Amniotic epithelial cell (primary cell): ENCODE results near the gene CALR3.
"Not testable (repeated sequence)": the region's sequence is repeated elsewhere in the genome, so short reads cannot be mapped to it uniquely, and the experiment has no call there.

Source experiments
- DNase-seq: peaks from one replicate; pipeline ENCODE4 v3.0.0-alpha.2; 2010; ENCODE audit warnings: low read depth

The CALR3 gene

GRCh38 chr19:16495982-16496612 is at the start of gene CALR3, which contains the start of gene C19orf44:
Gene CALR3, minus strand, starts transcription at chr19:16496167. Its CDS starts 38 bp downstream, at chr19:16496129.
Gene C19orf44, plus strand, starts transcription at chr19:16496394. Its CDS starts 4,399 bp downstream, at chr19:16500793.
- DNase-seq: peak; percentile 98

- DNase-seq: no peak
These were observed 48.7 kb upstream of the CALR3 start for GRCh38 chr19:16544473-16545231.

GRCh38 chr19:16543734-16544133 is 47.8 kb upstream of the CALR3 start:
- DNase-seq: not testable (repeated sequence)

GRCh38 chr19:16542910-16543472 is 47.0 kb upstream of the CALR3 start:
- no peak for DNase-seq

- DNase-seq: peak; percentile 88
These were observed 46.3 kb upstream of the CALR3 start, which contains the start of gene CHERP for GRCh38 chr19:16542045-16542909. Gene CHERP, minus strand, starts transcription at chr19:16542437. Its CDS starts 59 bp downstream, at chr19:16542378.

GRCh38 chr19:16541526-16542044 is 45.6 kb upstream of the CALR3 start:
- DNase-seq: peak; percentile 22

GRCh38 chr19:16540948-16541347 is 45.0 kb upstream of the CALR3 start:
- DNase-seq: no peak

GRCh38 chr19:16537111-16537510 is 41.1 kb upstream of the CALR3 start:
- no peak for DNase-seq

- DNase-seq: no peak
These were observed 40.2 kb upstream of the CALR3 start for GRCh38 chr19:16536130-16536529.

GRCh38 chr19:16535381-16535780 is 39.4 kb upstream of the CALR3 start:
- no peak for DNase-seq

GRCh38 chr19:16532440-16533234 is 36.7 kb upstream of the CALR3 start:
- DNase-seq: no peak

- DNase-seq: no peak
These were observed 35.4 kb upstream of the CALR3 start for GRCh38 chr19:16531380-16531669.

- no peak for DNase-seq
These were observed 34.8 kb upstream of the CALR3 start for GRCh38 chr19:16530540-16531379.

- DNase-seq: no peak
These were observed 33.6 kb upstream of the CALR3 start for GRCh38 chr19:16529466-16530144.

GRCh38 chr19:16527971-16528521 is 32.1 kb upstream of the CALR3 start:
- DNase-seq: peak; percentile 12

GRCh38 chr19:16527334-16527935 is 31.5 kb upstream of the CALR3 start:
- no peak for DNase-seq

- DNase-seq: no peak
These were observed 29.9 kb upstream of the CALR3 start for GRCh38 chr19:16525751-16526481.
